ENCODE data around the gene AK8.

DNA sequence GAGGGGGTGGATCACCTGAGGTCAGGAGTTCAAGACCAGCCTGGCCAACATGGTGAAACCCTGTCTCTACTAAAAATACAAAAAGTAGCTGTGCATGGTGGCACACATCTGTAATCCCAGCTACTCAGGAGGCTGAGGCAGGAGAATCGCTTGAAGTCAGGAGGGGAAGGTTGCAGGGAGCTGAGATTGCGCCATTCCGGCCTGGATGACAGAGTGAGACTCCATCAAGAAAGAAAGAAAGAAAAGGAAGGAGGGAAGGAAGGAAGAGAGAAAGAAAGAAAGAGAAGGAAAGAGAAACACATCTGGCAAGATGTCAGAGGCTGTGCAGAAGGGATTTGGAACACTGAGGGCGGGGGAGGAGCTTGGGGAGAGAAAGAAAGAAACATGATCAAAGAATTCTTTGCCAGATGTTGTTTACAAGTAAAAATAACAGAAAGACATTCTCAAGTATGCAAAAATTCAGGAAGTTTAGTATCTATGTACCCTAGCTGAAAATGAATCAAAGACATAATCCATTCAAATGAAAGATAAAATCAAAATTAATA is 93.7 kb downstream of the AK8 start:
- TF ChIP-seq CTCF (IDR thresholded peaks at IDR 0.05; ENCODE audit: low read depth, low read length) = no peak
- no peak for TF ChIP-seq EZH2phosphoT487 (IDR thresholded peaks at IDR 0.05; ENCODE audit: low read depth)

Data from OCI-LY3 (cell line).